K562 (cell line): ENCODE data around the gene PREB. TPM values are rescaled to one million over a fixed set of nuclear protein-coding genes. Genes with fewer than 3 reads are reported as not detected.

ENCODE experiments used
- ARID1B ChIP-seq: fragments of 450-650 bp; IDR thresholded peaks from 2 replicates; pipeline ENCODE4 v1.6.1; 2016; ENCODE audit warnings: antibody characterized with exemption, mild to moderate bottlenecking, inconsistent platforms
- DMBX1 ChIP-seq: fragments of 250-450 bp; sonication (Bioruptor Pico); IDR thresholded peaks from 2 replicates; pipeline ENCODE4 v1.8.0; 2022; ENCODE audit warnings: inconsistent platforms, mild to moderate bottlenecking, moderate library complexity, borderline replicate concordance
- EP400 ChIP-seq: fragments of 450-650 bp; IDR thresholded peaks from 2 replicates; pipeline ENCODE4 v1.6.1; 2017; ENCODE audit warnings: antibody characterized with exemption, mild to moderate bottlenecking, moderate library complexity
- GMEB1 ChIP-seq: fragments of 250-450 bp; sonication (Bioruptor Pico); IDR thresholded peaks from 2 replicates; pipeline ENCODE4 v1.4.0; 2020; ENCODE audit warnings: mild to moderate bottlenecking
- KLF16 ChIP-seq: IDR thresholded peaks from 2 replicates; pipeline ENCODE4 v1.6.1; 2016; ENCODE audit warnings: antibody characterized with exemption
- KLF6 ChIP-seq: fragments of 250-450 bp; sonication (Bioruptor Pico); IDR thresholded peaks from 2 replicates; pipeline ENCODE4 v1.4.0; 2020; ENCODE audit warnings: mild to moderate bottlenecking, moderate library complexity, borderline replicate concordance
- SMARCA5 ChIP-seq: fragments of 450-650 bp; IDR thresholded peaks from 2 replicates; pipeline ENCODE4 v1.6.1; 2016
- SNRNP70 ChIP-seq: fragments of 200-400 bp; formaldehyde crosslinking; optimal IDR thresholded peaks from 2 replicates; pipeline ENCODE3; 2017; ENCODE audit warnings: low read depth, low read length
- TFE3 ChIP-seq: fragments of 450-650 bp; formaldehyde crosslinking; IDR thresholded peaks from 2 replicates; pipeline ENCODE4 v1.4.0; 2020; ENCODE audit warnings: mild to moderate bottlenecking, mixed read lengths
- YY1 ChIP-seq, 3 experiments: IDR thresholded peaks; 2 replicates each; pipeline ENCODE4 v1.6.1; 2011; ENCODE audit warnings: low read length in 2 of 3, mild to moderate bottlenecking in 2 of 3, moderate library complexity in 2 of 3, borderline replicate concordance in 1 of 3, control low read depth in 1 of 3, low read depth in 1 of 3; ENCODE audit not compliant: insufficient read depth in 3 of 3, insufficient replicate concordance in 2 of 3, control insufficient read depth in 1 of 3, insufficient read length in 1 of 3; ENCODE audit errors: extremely low read depth in 1 of 3
- ZBTB12 ChIP-seq: fragments of 250-450 bp; sonication (Bioruptor Pico); IDR thresholded peaks from 2 replicates; pipeline ENCODE4 v1.4.0; 2020
- ZNF592 ChIP-seq: fragments of 450-650 bp; IDR thresholded peaks from 2 replicates; pipeline ENCODE4 v1.6.1; 2017; ENCODE audit warnings: antibody characterized with exemption, mild to moderate bottlenecking
- polyA plus RNA-seq, 8 experiments: library from polyadenylated mRNA; depleted of rRNA in 4 of 8; stranded (reverse) in 5 of 8; unstranded in 3 of 8; fragments of >200 nt; fragmentation: Nextera tagmentation in 2 of 8; fragmentation: Illumina TruSeq in 1 of 8; extraction: Ambion mirVana in 2 of 8; extraction: Trizol in 1 of 8; gene quantifications; 2 replicates each; pipeline versions ENCODE4 v1.2.1 to v1.2.3, GENCODE V29; 2011 to 2014; ENCODE audit warnings: inconsistent platforms in 1 of 8, missing spikeins in 1 of 8
- total RNA-seq, 7 experiments: library from RNA; depleted of rRNA in 6 of 7; stranded (reverse); fragments of >200 nt in 6 of 7; fragmentation: Illumina TruSeq in 2 of 7; extraction: Trizol in 2 of 7; gene quantifications; 2 replicates each; pipeline versions ENCODE4 v1.2.1 to v1.2.3, GENCODE V29; 2011 to 2021; ENCODE audit warnings: low replicate concordance in 1 of 7

Gene PREB
- total and polyA plus RNA-seq, 9 of the 15 experiments (the other 6 are each of a cell fraction or from before 2014, with no cell fraction given), result 35.1 to 84.2 (median 67.2) TPM

- TF ChIP-seq ZNF592 (peak; percentile 98), ZBTB12 (CRISPR knock-in tag) (0 out of 2 replicates have a peak, but pooled peaks have one; percentile 20), TFE3 (CRISPR knock-in tag) (0 out of 2 replicates have a peak, but pooled peaks have one; percentile 18), KLF16 (peak; percentile 74), ARID1B (peak; percentile 86), SNRNP70 (no peak), GMEB1 (CRISPR knock-in tag) (peak; percentile 34; the same call in 1 of the 2 replicates), SMARCA5 (no peak), EP400 (peak; percentile 79), YY1 (IDR thresholded peaks at IDR 0.05; ENCODE audit: borderline replicate concordance in 1 of 3, control insufficient read depth in 1 of 3, extremely low read depth in 1 of 3, insufficient read depth in 3 of 3, insufficient read length in 1 of 3, insufficient replicate concordance in 2 of 3, low read depth in 1 of 3, low read length in 2 of 3) (peak in 2 of 3 experiments; percentile 42 to 61), KLF6 (CRISPR knock-in tag) (peak; percentile 46), DMBX1 (CRISPR knock-in tag) (peak; percentile 80; the same call in 1 of the 2 replicates)
Observed at GRCh38 chr2:27092696-27093429, 41.6 kb downstream of the PREB start (continued).
